ENCODE data around the gene CACNB4.
"Not testable (repeated sequence)": the region's sequence is repeated elsewhere in the genome, so short reads cannot be mapped to it uniquely, and the experiment has no call there.

The CACNB4 gene

DNA sequence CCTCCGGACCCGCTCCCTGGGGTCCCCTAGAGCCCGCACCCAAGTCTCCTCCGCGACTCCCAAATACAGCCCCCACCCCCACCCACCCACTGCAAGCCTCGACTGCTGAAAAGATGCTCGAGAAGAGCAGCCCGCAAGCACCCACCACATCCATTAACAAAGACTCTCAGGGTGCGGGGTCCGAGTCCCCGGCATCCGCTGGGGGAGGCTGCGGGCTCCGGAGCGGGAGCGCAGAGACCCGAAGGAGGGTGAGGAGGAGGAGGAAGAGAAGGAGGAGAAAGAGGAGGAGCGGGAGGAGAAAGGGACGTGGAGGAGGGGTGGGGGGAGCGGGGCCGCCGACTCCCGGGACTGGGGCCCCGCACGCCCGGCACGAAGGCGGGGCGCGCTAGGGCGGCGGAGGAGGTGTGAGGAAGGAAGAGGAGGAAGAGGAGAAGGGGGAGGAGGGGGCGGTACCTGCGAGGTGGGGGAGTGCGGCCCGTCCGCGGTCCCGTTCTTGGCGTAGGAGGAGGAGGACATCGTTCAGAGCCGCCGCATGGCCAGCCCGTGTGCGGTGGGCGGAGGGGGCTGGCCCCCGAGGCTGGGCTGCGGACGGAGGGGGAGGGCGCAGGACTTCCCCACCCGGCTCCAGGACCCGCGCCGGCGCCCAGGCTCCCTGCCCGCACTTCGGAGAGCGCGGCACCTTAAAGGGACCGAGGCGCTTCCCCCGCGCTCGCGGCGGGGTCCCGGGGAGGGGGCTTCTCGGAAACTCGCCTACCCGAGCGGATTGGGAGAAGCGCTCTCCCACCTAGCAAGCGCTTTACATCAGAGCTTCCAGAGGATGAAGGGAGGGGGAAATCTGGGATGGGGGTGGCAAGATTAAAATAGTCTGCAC is at the start of gene CACNB4:
TSS of gene CACNB4 (minus strand) at position 549 of the 871 bp plus-strand sequence.
- peak; percentile 30 for DNase-seq

- peak; percentile 41 for DNase-seq
These were observed 35.8 kb upstream of the CACNB4 start for GRCh38 chr2:152134488-152135280.

GRCh38 chr2:152132306-152132705 is 33.5 kb upstream of the CACNB4 start:
- DNase-seq: no peak

DNA sequence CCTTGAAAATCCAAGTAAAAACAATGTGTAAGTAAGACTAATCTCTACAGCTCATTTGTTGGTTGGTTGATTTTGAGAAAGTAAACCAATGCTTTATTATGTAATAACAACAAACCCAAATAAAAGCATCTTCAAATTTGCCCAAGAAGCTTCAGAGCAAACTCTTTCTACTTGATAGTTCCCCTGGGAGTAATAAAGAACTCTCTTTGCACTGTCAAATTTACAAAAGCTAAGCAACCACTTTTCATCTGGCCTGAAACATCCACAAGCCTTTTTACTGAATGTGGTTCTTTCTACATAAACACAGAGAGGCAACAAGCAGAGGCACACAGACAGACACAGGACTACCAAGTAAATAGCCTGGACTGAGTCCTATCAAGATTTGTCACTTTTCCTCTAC is 28.8 kb upstream of the CACNB4 start:
- DNase-seq: no peak

DNA sequence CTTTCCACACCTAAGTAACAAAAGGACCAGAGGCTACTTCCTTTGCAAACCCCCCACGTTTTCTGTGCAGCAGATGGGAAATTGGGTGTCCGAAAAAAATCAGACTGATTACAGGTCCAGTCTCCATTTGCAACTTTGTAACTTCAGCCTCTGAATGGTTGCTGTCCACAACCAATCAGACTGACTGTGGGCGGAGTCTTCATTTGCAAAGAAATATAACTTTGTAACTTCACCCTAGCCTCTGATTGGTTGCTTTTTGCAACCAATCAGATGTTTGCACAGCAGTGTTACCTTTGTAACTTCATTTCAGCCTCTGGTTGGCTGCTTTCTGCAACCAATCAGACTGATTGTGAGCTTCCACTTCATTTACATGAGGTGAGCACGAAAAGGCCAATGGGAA is 27.8 kb upstream of the CACNB4 start:
- no peak for DNase-seq

- no peak for DNase-seq
These were observed 23.3 kb upstream of the CACNB4 start for GRCh38 chr2:152122161-152122560.

GRCh38 chr2:152120430-152120829 is 21.6 kb upstream of the CACNB4 start:
- DNase-seq: no peak

DNA sequence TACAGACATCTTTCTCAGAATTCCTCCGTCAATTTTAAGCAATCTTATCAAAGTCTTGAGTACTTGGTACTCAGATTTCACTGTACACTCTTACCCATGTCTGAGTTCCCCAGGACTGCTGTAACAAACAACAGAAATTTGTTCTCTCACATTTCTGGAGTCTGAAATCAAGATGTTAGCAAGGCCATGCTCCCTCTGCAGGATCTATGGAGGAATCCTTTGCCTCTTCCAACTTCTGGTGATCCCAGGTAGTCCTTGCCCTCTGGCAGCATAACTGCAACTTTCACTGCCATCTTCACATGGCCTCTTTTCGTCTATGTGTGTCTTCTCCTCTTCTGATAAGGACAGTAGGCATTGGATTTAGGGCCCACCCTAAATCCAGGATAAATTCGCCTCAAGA is 17.1 kb upstream of the CACNB4 start:
- no peak for DNase-seq

- no peak for DNase-seq
These were observed 15.5 kb upstream of the CACNB4 start for GRCh38 chr2:152114366-152114765.

- DNase-seq: not testable (repeated sequence)
These were observed 8.3 kb upstream of the CACNB4 start for GRCh38 chr2:152107140-152107539.

- DNase-seq: no peak
These were observed 7.6 kb upstream of the CACNB4 start for GRCh38 chr2:152106464-152106863.

DNA sequence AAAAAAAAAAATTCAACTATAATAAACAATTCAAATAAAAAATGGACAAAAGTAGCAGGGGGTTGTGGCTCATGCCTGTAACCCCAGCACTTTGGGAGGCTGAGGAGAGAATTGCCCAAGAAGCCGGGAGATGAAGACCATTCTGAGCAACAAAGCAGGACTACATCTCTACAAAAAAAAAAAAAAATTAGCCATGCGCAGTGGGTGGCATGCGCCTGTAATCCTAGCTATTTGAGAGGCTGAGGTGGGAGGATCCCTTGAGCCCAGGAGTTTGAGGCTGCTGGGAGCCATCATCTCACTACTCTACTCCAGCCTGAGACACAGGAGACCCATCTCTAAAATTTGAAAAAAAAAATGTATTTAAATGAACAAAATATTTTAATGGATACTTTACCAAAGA is 4.4 kb upstream of the CACNB4 start:
- no peak for DNase-seq

DNA sequence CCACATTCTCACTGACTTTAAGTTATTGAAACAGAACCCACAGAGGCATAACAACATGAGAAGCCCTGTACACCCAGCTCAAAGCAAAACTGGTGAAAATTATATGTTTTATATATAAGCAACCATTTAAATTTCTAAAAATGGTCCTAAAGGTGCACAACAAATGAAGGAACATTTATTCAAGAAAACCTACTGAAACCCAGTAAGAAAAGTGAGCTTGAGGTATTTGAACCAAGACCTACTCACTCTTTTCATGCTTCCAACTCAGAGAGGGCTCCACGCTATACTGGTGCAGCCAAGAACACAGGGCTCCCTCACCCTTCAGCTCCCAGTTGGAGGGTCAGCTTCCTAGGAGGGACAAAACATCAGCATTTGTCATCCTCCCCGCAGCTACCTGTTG is 2.1 kb upstream of the CACNB4 start:
- DNase-seq: no peak

DNA sequence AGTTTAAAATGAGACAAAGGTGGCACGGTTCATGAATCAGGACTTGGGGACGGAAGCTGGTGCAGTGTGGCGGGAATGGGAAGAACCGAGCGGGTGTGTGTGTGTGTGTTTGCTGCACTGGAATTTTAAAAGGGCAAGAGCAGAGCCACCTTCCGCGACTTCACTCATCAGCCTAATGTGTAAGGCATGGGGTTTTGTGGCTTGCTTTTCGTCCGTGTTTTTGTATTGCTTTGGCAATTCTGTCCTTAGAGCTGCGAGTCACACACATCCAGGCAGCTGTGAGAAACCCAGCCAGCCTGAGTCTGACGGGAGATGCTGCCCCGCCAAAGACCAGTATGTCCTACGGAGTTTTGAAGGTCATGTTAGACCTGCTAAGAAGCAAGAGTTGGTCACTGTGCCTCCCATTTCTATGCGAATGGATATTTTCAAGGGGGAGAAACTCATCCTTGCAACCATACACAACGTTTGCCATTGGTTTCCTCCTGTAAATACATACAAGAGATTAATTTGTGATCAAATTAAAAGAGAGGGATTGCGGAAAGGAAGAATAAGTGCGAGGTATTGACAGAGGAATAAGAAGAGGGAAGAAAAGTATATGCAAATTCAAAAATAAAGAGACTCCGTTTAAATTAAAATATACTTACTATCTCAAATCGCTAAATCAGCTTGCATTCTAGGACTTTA is 665 bp upstream of the CACNB4 start:
- peak; percentile 11 for DNase-seq

GRCh38 chr2:152097801-152098495 is 896 bp downstream of the CACNB4 start:
- peak; percentile 18 for DNase-seq

DNA sequence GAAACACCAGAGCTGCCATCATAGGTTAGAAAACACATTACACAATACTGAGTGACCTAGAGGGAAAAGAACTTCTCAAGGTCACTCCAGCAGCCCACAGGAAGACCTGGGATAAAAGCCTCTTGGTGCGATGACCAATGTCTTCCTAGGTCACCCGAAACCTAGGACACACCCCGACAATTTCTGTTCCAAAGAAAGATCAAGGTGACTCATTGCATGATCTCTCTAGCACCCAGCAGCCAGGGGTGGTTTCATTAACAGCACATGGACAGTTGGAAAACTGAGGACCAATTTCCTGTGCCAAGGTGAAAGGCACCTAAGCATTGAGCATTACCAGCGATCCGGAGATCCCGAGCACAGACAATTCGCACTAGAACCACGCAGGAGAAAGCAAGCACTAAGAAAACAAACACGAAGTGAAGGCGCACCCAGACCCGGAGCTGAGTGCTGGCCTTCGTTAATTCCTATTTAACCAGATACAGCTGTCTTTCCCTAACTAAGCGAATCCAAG is 1.5 kb downstream of the CACNB4 start:
- no peak for DNase-seq

GRCh38 chr2:152095146-152095545 is 3.7 kb downstream of the CACNB4 start:
- no peak for DNase-seq

GRCh38 chr2:152094014-152094413 is 4.8 kb downstream of the CACNB4 start:
- DNase-seq: no peak

DNA sequence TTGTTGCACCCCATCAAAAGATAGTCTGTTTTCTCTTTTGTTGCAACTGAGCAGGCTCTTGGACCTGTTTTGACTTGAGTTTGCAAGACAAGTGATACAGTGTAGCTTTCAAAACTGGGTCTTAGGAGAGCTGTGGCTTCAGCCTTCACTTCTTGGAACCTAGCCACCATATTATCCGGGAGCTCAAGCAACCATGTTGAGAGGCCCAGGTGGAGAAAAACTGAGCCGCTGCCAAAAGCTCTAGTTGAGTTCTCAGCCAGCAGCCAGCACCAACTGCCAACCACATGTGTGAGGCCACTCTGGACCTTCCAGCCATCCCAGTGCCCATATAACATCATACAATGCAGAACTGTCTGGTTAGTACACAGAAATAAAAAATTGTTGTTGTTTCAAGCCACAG is 5.4 kb downstream of the CACNB4 start:
- no peak for DNase-seq

GRCh38 chr2:152092095-152092494 is 6.7 kb downstream of the CACNB4 start:
- no peak for DNase-seq

- not testable (repeated sequence) for DNase-seq
These were observed 8.1 kb downstream of the CACNB4 start for GRCh38 chr2:152090726-152091125.

- no peak for DNase-seq
These were observed 9.6 kb downstream of the CACNB4 start for GRCh38 chr2:152089238-152089637.

GRCh38 chr2:152088006-152088405 is 10.8 kb downstream of the CACNB4 start:
- no peak for DNase-seq
